Activated naive CD4-positive, alpha-beta T cell treated with anti-CD3 and anti-CD28 coated beads, Interleukin-2, amount 50 U/mL, for 16 hours (primary cell): ENCODE results near the gene MVB12B.

Experiments
- DNase-seq: peaks from one replicate; pipeline ENCODE4 v3.0.0-alpha.2; 2020

The MVB12B gene

GRCh38 chr9:126363847-126364671, 37.4 kb downstream of the MVB12B start:
- DNase-seq, result no peak

DNA sequence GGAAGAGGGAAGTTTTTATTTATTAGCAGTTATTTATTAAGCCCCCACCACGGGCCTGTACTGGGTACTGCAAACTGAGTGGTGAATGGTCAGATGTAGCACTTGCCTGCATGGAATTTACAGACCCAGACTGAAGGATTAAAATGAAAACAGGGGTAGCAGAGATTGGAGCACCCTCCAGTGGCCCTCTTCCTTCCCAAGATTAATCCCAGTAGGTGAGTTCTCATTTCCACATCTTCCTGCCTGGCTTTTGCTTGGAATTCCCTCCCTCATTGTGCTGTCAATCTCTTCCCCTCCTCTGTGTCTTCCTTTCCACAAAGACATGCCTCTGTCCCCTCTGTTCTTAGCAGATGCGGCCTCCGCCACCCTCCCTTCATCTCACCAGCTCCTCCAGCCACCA, 39.2 kb downstream of the MVB12B start:
- DNase-seq, result no peak

- DNase-seq, result no peak
Measured at GRCh38 chr9:126366366-126367011, 39.9 kb downstream of the MVB12B start.

- DNase-seq, result no peak
Measured at GRCh38 chr9:126367139-126367538, 40.5 kb downstream of the MVB12B start.

DNA sequence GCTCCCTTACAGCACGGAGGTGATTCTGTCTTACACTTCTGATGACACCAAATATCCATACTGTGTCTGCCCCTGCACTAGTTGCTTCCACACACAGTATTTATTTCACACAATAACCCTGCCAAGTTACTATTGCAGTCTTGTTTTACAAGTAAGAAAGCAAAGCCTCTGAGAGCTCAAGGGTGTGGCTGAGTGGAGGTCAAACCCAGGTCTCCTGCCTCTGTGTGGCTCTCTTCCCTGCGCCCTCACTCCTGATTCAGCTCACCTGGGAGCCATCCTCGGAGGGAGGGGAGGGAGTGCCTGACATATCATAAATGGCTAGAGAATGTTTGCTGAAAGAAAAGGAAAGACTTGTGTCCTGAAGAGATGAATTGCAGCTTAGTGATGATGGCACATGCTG, 41.0 kb downstream of the MVB12B start:
- no peak for DNase-seq

DNA sequence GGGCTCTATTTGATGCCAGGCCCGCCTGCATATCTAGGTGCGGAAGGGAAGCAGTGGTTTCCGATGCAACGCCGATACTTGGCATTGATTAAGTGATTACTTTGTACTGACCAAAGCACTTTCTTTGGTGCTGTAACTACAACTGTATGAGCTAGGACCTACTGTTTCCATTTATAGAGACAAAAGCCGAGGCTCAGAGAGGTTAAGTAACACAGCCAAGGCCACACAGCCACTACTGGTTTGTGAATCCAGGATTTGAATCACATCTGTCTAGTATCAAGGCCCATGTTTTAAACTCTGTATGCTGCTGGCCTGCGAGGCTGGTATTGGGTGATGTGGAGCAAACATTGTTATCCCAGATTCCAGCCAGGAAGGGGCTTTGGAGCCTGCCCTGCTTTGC, 41.4 kb downstream of the MVB12B start:
- DNase-seq, result no peak

- no peak for DNase-seq
Measured at GRCh38 chr9:126371007-126371870, 44.6 kb downstream of the MVB12B start.

GRCh38 chr9:126372716-126373115, 46.1 kb downstream of the MVB12B start:
- no peak for DNase-seq

DNA sequence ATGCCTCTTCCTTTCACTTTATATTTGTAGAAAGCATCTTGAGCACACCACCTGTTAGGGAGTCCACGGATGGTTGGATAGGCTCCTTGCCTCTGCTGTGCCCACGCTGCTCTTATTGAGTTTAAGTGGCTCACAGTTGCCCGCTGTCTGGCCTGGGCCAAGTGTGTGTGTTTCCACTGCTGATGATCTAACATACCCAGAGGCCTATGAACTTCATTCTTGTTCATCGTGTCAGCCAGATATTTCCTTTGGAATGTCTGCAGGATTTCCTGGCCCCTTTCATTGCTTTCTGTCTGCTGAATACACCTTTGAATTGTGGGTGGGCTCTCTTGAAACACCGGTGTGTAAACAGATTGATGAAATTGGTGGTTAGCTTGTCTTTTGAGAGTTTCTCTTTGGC, 46.6 kb downstream of the MVB12B start:
- no peak for DNase-seq

- DNase-seq, result no peak
Measured at GRCh38 chr9:126374366-126374781, 47.7 kb downstream of the MVB12B start.

- DNase-seq, result no peak
Measured at GRCh38 chr9:126375386-126375785, 48.8 kb downstream of the MVB12B start.

- DNase-seq, result no peak
Measured at GRCh38 chr9:126376311-126377175, 49.9 kb downstream of the MVB12B start.

DNA sequence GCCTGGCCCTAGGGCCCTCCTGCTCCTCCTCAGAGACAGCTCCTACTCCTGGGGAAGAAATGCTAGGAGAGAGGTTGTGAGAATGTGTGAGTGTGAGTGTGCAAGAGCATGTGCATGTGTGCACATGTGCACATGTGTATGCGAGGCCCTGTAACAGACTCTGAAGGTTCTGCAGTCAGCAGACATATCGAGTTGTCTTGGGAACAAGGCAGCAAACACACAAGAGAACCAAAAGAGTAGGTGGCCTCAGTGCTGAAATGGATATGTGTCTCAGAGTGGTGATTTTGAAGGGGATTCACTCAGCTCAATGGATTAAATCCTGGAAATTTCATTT, 50.5 kb downstream of the MVB12B start:
- no peak for DNase-seq

GRCh38 chr9:126377536-126377935, 50.9 kb downstream of the MVB12B start:
- DNase-seq, result no peak

DNA sequence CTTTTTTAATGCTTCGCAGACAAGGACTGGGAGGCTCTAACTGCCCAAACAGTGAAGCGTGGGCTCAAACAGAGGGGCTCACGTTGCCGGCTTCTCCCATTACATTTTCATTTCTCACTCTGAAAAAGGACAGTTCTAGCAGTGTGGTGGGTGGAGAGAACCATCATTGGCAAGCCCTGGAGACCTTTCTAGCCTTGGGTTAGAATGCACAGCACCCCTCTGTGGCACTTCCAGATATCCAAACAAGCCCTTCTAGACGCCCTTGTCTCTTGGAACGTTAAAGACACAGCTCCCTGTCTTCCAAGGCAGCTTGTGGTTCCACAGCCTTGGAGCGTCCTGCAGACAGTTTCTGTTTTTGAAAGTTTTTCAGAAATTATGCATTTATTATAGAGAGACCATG, 52.1 kb downstream of the MVB12B start:
- no peak for DNase-seq

GRCh38 chr9:126379661-126380360, 53.2 kb downstream of the MVB12B start:
- DNase-seq, result no peak

- DNase-seq, result no peak
Measured at GRCh38 chr9:126380447-126380846, 53.8 kb downstream of the MVB12B start.

- DNase-seq, result no peak
Measured at GRCh38 chr9:126381195-126381594, 54.6 kb downstream of the MVB12B start.

DNA sequence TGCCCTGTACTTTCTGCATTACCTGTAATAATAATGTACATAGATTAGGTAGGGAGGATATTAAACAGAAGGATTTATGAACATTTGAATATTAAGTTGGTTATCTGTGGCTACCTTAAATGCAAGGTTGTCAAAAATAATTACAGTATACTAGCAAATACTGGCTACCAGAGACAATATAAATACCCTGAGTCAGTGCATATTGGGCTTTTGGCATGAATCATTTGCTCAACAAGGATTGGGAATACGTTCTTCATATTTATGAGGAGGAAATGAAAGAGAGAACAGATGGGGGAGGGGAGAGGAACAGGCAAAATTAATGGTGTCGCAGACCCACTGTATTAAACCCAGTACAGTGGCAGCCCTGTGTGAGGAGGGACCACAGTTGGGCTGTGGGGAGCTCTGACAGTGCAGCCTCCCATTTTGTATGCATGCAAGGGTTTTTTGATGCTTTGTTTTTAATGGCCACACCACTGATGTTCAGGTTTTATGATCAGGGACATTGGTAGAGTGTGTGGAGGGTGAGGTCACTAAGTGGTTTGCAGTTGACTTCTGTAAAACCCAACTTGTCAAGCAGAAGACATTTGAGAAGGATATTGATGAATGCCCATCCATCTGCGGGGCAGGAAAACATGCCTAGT, 56.9 kb downstream of the MVB12B start:
- DNase-seq, result no peak

DNA sequence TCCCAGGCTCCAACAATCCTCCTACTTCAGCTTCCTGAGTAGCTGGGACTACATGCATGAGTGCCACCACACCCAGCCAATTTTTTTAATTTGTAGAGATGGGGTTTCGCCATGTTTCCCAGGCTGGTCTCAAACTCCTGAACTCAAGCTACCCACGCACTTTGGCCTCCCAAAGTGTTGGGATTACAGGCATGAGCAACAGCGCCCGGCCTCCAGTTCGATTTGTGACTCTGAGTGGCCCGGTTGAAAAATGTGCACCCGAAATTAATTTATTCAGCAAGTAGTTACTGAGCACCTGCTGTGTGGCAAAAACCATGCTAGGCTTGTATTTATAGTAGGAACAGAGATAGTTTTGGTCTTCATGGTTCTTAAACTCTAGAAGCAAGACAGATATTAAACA, 58.3 kb downstream of the MVB12B start:
- DNase-seq, result no peak

GRCh38 chr9:126386088-126386487, 59.5 kb downstream of the MVB12B start:
- DNase-seq, result no peak

- no peak for DNase-seq
Measured at GRCh38 chr9:126386776-126387175, 60.1 kb downstream of the MVB12B start.
